ENCODE results near the gene KRT82. TPM values are rescaled to one million over a fixed set of nuclear protein-coding genes. Genes with fewer than 3 reads are reported as not detected.

The KRT82 gene
- total and polyA plus RNA-seq, 2 of the 8 experiments (the other 6 are each of a cell fraction or from before 2014, with no cell fraction given): not detected

GRCh38 chr12:52372216-52373154 is 33.6 kb downstream of the KRT82 start:
- Histone ChIP-seq H3K4ac (replicated peaks; ENCODE audit: insufficient read length, low read depth, low read length) (no peak overlapping the region), H3K79me1 (ENCODE audit: low read depth, low read length) (no peaks in the 10 kb centered on the region), H4K20me1 (replicated peaks in 1 of 2; ENCODE audit: control insufficient read depth in 1 of 2, insufficient read depth in 2 of 2, low read length in 2 of 2) (no peaks in the 10 kb centered on the region), H2BK20ac (ENCODE audit: low read length) (no peak overlapping the region), H4K8ac (ENCODE audit: extremely low read depth, insufficient read depth, low read length) (no peak overlapping the region), H3K23me2 (ENCODE audit: low read depth, low read length) (no peaks in the 10 kb centered on the region), H4K5ac (ENCODE audit: insufficient read length, low read depth, low read length) (no peak overlapping the region), H3K56ac (replicated peaks; ENCODE audit: insufficient read length, low read depth, low read length) (no peak overlapping the region), H3K18ac (ENCODE audit: extremely low read depth, low read length) (no peak overlapping the region), H3K9me3 (ENCODE audit: insufficient read depth in 2 of 2, low read depth in 1 of 2, low read length in 1 of 2) (no peaks in the 10 kb centered on the region), H3K14ac (ENCODE audit: insufficient read length) (no peak overlapping the region), H2BK5ac (ENCODE audit: low read depth, low read length) (no peak overlapping the region), H2BK12ac (ENCODE audit: low read depth, low read length) (no peak overlapping the region), H2BK120ac (replicated peaks; ENCODE audit: low read depth, low read length) (no peak overlapping the region), H2AFZ (ENCODE audit: low read length) (no peak overlapping the region), H3K27ac (ENCODE audit: low read depth, low read length) (no peak overlapping the region), H4K91ac (replicated peaks; ENCODE audit: insufficient read length, low read length) (no peak overlapping the region), H2BK15ac (ENCODE audit: low read length) (no peak overlapping the region), H2AK5ac (ENCODE audit: low read depth, low read length) (no peak overlapping the region), H3K27me3 (replicated peaks in 1 of 4; ENCODE audit: control insufficient read depth in 3 of 4, extremely low read depth in 1 of 4, insufficient read depth in 3 of 4, low read length in 3 of 4) (no peaks in the 10 kb centered on the region), H3K79me2 (ENCODE audit: control insufficient read depth in 1 of 2, insufficient read depth in 2 of 2, low read length in 2 of 2) (no peaks in the 10 kb centered on the region), H3K36me3 (ENCODE audit: control insufficient read depth in 2 of 4, insufficient read depth in 4 of 4, low read length in 3 of 4) (no peaks in the 10 kb centered on the region), H3K23ac (ENCODE audit: insufficient read length) (no peak overlapping the region), H3K4me1 (replicated peaks in 1 of 4; ENCODE audit: control insufficient read depth in 3 of 4, insufficient read depth in 4 of 4, low read length in 3 of 4) (no peaks in the 10 kb centered on the region), H3K4me2 (ENCODE audit: insufficient read depth in 1 of 2, low read depth in 2 of 2, low read length in 2 of 2) (no peak overlapping the region), H3K9ac (replicated peaks in 1 of 4; ENCODE audit: extremely low read depth in 1 of 4, low read depth in 3 of 4, low read length in 3 of 4) (no peak overlapping the region), H3K4me3 (ENCODE audit: extremely low read depth in 1 of 4, insufficient read depth in 2 of 4, low read depth in 3 of 4, low read length in 4 of 4) (no peak overlapping the region)
- DNase-seq (ENCODE audit: low read depth in 1 of 2, low spot score in 2 of 2) (peak; percentile 57 to 84), FAIRE-seq (peak; percentile 77)
- 43% methylated on average over 10 of the region's 10 CpGs; no CpG with 5 or more reads in 1 of the 2 experiments for WGBS, 2 experiments (ENCODE audit: extremely low coverage in 1 of 2, insufficient coverage in 1 of 2, insufficient read length in 1 of 2, insufficient replicate concordance in 2 of 2, low coverage in 1 of 2, low lambda C conversion rate in 2 of 2, missing lambda C conversion rate in 1 of 2)
- ChIA-PET POLR2A (ENCODE audit: partially characterized antibody) (interaction anchor here (1.6 kb wide), 1 partner anchor 634 kb away, joined by 4 read pairs; the partner anchor contains the start of gene EIF4B), CTCF (ENCODE audit: partially characterized antibody) (interaction anchor here (0.6 to 8.6 kb wide), 66 partner anchors 10 to 607 kb away, joined by 3 to 105 read pairs (median 4); partner anchors contain the start of genes KRT74 and KRT84)
- TF ChIP-seq TCF12 (IDR thresholded peaks at IDR 0.05; ENCODE audit: low read depth, low read length) (0 out of 2 replicates have a peak, but pooled peaks have one; percentile 23), SP1 (IDR thresholded peaks at IDR 0.05; ENCODE audit: low read depth, low read length) (no peak), CBX8 (IDR thresholded peaks at IDR 0.05; ENCODE audit: borderline replicate concordance, low read depth, low read length) (no peak), RFX5 (IDR thresholded peaks at IDR 0.05; ENCODE audit: borderline replicate concordance, low read depth, low read length) (no peak), CREB1 (IDR thresholded peaks at IDR 0.05) (0 out of 2 replicates have a peak, but pooled peaks have one; percentile 21), RAD21 (IDR thresholded peaks at IDR 0.05 in 1 of 2, conservative IDR thresholded peaks at IDR 0.05 in 1 of 2; ENCODE audit: low read depth in 2 of 2, low read length in 2 of 2) (peak; percentile 95 to 97), RXRA (IDR thresholded peaks at IDR 0.05; ENCODE audit: insufficient read depth, low read depth, low read length) (no peak), RNF2 (IDR thresholded peaks at IDR 0.05; ENCODE audit: borderline replicate concordance, low read depth, low read length, missing control alignments, poor library complexity, severe bottlenecking) (no peak), KDM1A (IDR thresholded peaks at IDR 0.05; ENCODE audit: borderline replicate concordance, low read length) (no peak), CEBPB (IDR thresholded peaks at IDR 0.05; ENCODE audit: low read depth, low read length) (peak; percentile 75), TAF1 (IDR thresholded peaks at IDR 0.05; ENCODE audit: low read depth, low read length) (no peak)
